RWPE1 (cell line): Measurements from ENCODE around the gene MYADML2.

Experiments used
- CTCF ChIA-PET: fragments of 350-600 bp; sonication (Branson Sonifier 250); formaldehyde crosslinking; extraction: SDS; loops from one replicate; lab custom pipeline; 2021; lab: Yijun Ruan, JAX
- POLR2A ChIA-PET: fragments of 400-600 bp; formaldehyde crosslinking; extraction: SDS; loops from one replicate; lab custom pipeline; 2020; ENCODE audit warnings: antibody characterized with exemption; ENCODE audit not compliant: low non-redundant PET; lab: Yijun Ruan, JAX
- DNase-seq: peaks from one replicate; pipeline ENCODE4 v3.0.0; 2012; ENCODE audit warnings: low spot score
- H3K27ac ChIP-seq: fragments of 450-650 bp; 2 replicates; pipeline ENCODE4 v1.5.1; 2017
- CTCF ChIP-seq: fragments of 450-650 bp; conservative IDR thresholded peaks from 2 replicates; pipeline ENCODE4 v1.5.1; 2017; ENCODE audit warnings: low read depth, mild to moderate bottlenecking

MYADML2 gene

GRCh38 chr17:81968396-81968745 is 21.3 kb upstream of the MYADML2 start:
- ChIA-PET CTCF (interaction anchor here (1.4 kb wide), 1 partner anchor 9 kb away, joined by 9 read pairs; no protein-coding TSS in a partner anchor), POLR2A (no interaction called here)
- H3K27ac ChIP-seq: peak overlapping the region; percentile 40
- DNase-seq: no peak
- no peak for TF ChIP-seq CTCF

- ChIA-PET POLR2A (no interaction called here), CTCF (interaction anchor here (1.4 to 2.0 kb wide), 2 partner anchors 8 to 53 kb away, joined by 7 to 9 read pairs; no protein-coding TSS in a partner anchor)
- peak; percentile 22 for DNase-seq
- H3K27ac ChIP-seq: peak overlapping the region; percentile 40
- no peak for TF ChIP-seq CTCF
These were observed 20.7 kb upstream of the MYADML2 start for GRCh38 chr17:81967533-81968395.

- DNase-seq: no peak
- H3K27ac ChIP-seq: peak overlapping the region; percentile 40
- ChIA-PET CTCF (interaction anchor here (2.0 kb wide), 1 partner anchor 53 kb away, joined by 7 read pairs; no protein-coding TSS in a partner anchor), POLR2A (no interaction called here)
- TF ChIP-seq CTCF: no peak
These were observed 20.2 kb upstream of the MYADML2 start for GRCh38 chr17:81967244-81967532.

GRCh38 chr17:81966343-81967243 is 19.6 kb upstream of the MYADML2 start:
- ChIA-PET CTCF (interaction anchor here (0.7 to 2.0 kb wide), 2 partner anchors 10 to 54 kb away, joined by 3 to 7 read pairs; partner anchors contain the start of gene ASPSCR1), POLR2A (interaction anchor here (0.5 kb wide), 1 partner anchor 14 kb away, joined by 3 read pairs; no protein-coding TSS in a partner anchor)
- H3K27ac ChIP-seq: peak overlapping the region; percentile 40
- DNase-seq: no peak
- TF ChIP-seq CTCF: no peak

GRCh38 chr17:81964081-81964849 is 17.2 kb upstream of the MYADML2 start:
- ChIA-PET CTCF (interaction anchor here (0.7 to 1.8 kb wide), 2 partner anchors 21 to 56 kb away, joined by 4 read pairs; no protein-coding TSS in a partner anchor), POLR2A (no interaction called here)
- no peak for TF ChIP-seq CTCF
- no peak overlapping the region for H3K27ac ChIP-seq
- no peak for DNase-seq
